ENCODE data around the gene FN3K.

DNA sequence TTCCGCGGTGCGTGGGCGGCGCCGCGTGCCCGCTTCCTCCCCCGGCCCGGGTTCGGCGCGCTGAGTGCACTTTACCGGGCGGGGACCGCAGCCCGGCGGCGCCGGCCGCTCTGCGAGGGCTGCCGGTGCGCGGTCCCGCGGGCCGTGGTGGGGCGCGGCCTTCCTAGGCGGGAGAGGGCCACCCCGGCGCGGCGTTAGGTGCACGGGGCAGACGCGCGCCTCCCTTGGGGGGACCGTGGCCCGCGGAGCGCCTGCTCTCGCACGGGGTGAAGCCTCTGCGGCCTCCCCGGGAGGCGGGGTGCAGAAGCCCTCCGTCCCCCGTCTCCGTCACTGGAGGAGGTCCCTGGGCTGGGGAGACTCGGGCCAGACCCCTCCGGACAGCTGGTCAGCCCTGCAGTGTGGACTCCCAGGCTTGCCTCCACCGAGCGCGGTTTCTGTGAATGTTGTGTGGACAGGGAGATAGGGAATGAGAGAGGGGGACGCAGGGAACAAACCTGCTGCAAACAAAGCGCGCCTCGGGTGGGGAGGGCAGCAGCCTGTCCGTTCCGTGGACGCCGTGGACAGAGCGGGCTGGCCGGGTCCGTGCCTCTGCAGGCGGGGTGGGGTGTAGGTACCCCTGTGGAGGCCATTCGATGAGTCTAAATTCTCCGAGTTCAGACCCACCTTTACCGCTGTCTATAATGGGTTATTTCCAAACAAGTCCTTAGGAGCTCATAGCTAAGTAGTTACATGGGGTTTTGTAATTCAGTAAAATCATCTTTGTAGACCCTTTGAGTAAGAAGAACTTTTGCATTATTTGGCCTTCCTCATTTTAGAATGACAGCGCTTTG is 17.2 kb downstream of the FN3K start:
- TF ChIP-seq, protein P1, sequence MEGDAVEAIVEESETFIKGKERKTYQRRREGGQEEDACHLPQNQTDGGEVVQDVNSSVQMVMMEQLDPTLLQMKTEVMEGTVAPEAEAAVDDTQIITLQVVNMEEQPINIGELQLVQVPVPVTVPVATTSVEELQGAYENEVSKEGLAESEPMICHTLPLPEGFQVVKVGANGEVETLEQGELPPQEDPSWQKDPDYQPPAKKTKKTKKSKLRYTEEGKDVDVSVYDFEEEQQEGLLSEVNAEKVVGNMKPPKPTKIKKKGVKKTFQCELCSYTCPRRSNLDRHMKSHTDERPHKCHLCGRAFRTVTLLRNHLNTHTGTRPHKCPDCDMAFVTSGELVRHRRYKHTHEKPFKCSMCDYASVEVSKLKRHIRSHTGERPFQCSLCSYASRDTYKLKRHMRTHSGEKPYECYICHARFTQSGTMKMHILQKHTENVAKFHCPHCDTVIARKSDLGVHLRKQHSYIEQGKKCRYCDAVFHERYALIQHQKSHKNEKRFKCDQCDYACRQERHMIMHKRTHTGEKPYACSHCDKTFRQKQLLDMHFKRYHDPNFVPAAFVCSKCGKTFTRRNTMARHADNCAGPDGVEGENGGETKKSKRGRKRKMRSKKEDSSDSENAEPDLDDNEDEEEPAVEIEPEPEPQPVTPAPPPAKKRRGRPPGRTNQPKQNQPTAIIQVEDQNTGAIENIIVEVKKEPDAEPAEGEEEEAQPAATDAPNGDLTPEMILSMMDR (IDR thresholded peaks at IDR 0.05; ENCODE audit: control extremely low read depth in 1 of 3, insufficient read depth in 1 of 3, low read depth in 1 of 3, low read length in 3 of 3) = no peak
- TF ChIP-seq MAFK (IDR thresholded peaks at IDR 0.05; ENCODE audit: low read depth, low read length) (no peak), POLR2A (IDR thresholded peaks at IDR 0.05; ENCODE audit: control extremely low read depth in 1 of 2, low read depth in 2 of 2, low read length in 2 of 2) (no peak), POLR2AphosphoS5 (IDR thresholded peaks at IDR 0.05; ENCODE audit: low read depth, low read length) (no peak), JUN (IDR thresholded peaks at IDR 0.05; ENCODE audit: low read depth, low read length) (no peak), HDAC2 (IDR thresholded peaks at IDR 0.05; ENCODE audit: borderline replicate concordance in 1 of 2, low read depth in 2 of 2, low read length in 2 of 2) (no peak), CREB1 (IDR thresholded peaks at IDR 0.05) (no peak), EZH2 (IDR thresholded peaks at IDR 0.05; ENCODE audit: low read depth, low read length, severe bottlenecking) (no peak)
- TF ChIP-seq, protein P2, sequence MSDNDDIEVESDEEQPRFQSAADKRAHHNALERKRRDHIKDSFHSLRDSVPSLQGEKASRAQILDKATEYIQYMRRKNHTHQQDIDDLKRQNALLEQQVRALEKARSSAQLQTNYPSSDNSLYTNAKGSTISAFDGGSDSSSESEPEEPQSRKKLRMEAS (IDR thresholded peaks at IDR 0.05) = no peak

All from H1 (cell line).